Measurements from ENCODE around the gene MAGOH.

DNA sequence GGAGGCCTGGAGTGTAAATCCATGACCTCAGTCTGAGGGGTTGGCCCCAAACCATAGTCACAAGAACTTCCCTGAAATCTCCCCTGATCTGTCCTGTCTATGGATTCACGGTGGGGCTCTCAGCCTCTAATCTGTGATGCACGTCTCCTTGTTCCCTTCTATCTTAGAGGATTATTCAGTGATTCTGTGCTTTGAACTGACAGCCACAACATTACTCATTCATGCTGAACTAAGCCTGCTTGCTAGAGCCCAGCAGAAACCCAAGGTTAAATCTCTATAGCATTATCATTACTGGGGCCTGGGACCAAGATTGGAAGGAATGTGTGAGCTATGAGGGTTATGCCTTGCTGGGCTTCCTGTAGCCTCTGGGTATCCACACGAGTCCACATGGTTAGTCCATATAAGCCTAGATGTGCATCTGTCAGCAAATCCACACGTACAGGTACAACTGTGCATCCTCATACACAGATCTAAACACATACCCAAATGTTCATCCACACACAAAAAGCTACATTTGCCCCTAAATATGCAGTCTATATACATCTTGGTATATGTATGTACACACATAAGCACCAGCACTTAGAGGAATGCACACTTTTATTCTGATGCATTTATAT lies 22.4 kb upstream of the MAGOH start:
- TF ChIP-seq, protein P1, sequence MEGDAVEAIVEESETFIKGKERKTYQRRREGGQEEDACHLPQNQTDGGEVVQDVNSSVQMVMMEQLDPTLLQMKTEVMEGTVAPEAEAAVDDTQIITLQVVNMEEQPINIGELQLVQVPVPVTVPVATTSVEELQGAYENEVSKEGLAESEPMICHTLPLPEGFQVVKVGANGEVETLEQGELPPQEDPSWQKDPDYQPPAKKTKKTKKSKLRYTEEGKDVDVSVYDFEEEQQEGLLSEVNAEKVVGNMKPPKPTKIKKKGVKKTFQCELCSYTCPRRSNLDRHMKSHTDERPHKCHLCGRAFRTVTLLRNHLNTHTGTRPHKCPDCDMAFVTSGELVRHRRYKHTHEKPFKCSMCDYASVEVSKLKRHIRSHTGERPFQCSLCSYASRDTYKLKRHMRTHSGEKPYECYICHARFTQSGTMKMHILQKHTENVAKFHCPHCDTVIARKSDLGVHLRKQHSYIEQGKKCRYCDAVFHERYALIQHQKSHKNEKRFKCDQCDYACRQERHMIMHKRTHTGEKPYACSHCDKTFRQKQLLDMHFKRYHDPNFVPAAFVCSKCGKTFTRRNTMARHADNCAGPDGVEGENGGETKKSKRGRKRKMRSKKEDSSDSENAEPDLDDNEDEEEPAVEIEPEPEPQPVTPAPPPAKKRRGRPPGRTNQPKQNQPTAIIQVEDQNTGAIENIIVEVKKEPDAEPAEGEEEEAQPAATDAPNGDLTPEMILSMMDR (IDR thresholded peaks at IDR 0.05; ENCODE audit: low read length), result no peak
- TF ChIP-seq EZH2 (IDR thresholded peaks at IDR 0.05; ENCODE audit: borderline replicate concordance, low read length), result no peak
